Measurements from ENCODE around the gene B3GLCT.
"Not testable (repeated sequence)": the region's sequence is repeated elsewhere in the genome, so short reads cannot be mapped to it uniquely, and the experiment has no call there.

- TF ChIP-seq CTCF (IDR thresholded peaks at IDR 0.05; ENCODE audit: poor library complexity); EZH2 (IDR thresholded peaks at IDR 0.05; ENCODE audit: borderline replicate concordance); EZH2phosphoT487 (IDR thresholded peaks at IDR 0.05; ENCODE audit: low read depth, severe bottlenecking, unreplicated experiment): not testable (repeated sequence)
These were observed 21.8 kb upstream of the B3GLCT start for GRCh38 chr13:31177813-31178495.

All from hepatocyte (in vitro differentiated cells).